ENCODE results near the gene OPHN1.

Gene OPHN1

GRCh38 chrX:68083510-68083909 lies 349.8 kb downstream of the OPHN1 start:
- TF ChIP-seq, protein P1, sequence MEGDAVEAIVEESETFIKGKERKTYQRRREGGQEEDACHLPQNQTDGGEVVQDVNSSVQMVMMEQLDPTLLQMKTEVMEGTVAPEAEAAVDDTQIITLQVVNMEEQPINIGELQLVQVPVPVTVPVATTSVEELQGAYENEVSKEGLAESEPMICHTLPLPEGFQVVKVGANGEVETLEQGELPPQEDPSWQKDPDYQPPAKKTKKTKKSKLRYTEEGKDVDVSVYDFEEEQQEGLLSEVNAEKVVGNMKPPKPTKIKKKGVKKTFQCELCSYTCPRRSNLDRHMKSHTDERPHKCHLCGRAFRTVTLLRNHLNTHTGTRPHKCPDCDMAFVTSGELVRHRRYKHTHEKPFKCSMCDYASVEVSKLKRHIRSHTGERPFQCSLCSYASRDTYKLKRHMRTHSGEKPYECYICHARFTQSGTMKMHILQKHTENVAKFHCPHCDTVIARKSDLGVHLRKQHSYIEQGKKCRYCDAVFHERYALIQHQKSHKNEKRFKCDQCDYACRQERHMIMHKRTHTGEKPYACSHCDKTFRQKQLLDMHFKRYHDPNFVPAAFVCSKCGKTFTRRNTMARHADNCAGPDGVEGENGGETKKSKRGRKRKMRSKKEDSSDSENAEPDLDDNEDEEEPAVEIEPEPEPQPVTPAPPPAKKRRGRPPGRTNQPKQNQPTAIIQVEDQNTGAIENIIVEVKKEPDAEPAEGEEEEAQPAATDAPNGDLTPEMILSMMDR (IDR thresholded peaks at IDR 0.05), result no peak

DNA sequence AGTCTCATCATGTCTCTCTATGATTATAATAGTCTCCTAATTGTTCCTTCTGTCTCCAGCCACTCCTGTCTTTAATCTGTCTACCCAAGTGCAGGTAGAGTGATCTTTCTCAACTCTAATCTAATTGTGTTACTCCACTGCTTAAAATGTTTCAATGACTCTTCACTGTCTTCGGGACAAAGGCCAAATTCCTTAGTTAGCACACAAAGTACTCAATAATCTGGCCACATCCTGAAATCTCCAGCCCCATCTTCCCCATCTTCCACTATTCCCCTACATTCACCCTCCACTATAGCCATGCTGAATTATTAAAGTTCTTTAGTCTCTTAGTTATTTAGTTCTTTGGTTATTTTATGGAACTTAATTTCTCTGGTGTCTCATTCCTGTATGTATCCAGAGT lies 353.3 kb downstream of the OPHN1 start:
- TF ChIP-seq, protein P1 (IDR thresholded peaks at IDR 0.05), result no peak

GRCh38 chrX:68077378-68077777 lies 355.9 kb downstream of the OPHN1 start:
- TF ChIP-seq, protein P1 (IDR thresholded peaks at IDR 0.05), result no peak

DNA sequence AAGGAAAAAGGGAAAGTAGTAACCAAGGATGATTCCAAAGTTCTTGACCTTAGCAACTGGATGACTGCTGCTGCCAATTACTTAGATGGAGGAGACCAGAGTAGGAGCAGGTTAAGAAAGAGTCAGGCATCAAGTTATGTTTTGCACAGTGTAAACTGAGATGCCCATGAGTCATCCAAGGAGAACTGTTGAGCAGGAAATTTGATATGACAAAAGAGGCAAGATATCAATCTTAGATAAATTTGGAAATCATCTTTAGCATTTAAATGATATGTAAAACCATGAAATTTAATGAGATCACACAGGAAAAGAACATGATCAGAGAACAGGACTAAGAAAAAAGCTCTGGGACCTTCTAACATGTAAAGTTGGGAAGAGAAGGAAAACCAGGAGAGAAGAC lies 361.3 kb downstream of the OPHN1 start:
- TF ChIP-seq, protein P1 (IDR thresholded peaks at IDR 0.05), result no peak

GRCh38 chrX:68061206-68061535 lies 372.1 kb downstream of the OPHN1 start:
- TF ChIP-seq, protein P1 (IDR thresholded peaks at IDR 0.05), result no peak

- TF ChIP-seq, protein P1 (IDR thresholded peaks at IDR 0.05), result no peak
Measured at GRCh38 chrX:68060506-68061205, 372.6 kb downstream of the OPHN1 start.

GRCh38 chrX:68059469-68059868 lies 373.8 kb downstream of the OPHN1 start:
- TF ChIP-seq, protein P1 (IDR thresholded peaks at IDR 0.05), result no peak

- TF ChIP-seq, protein P1 (IDR thresholded peaks at IDR 0.05), result no peak
Measured at GRCh38 chrX:68049466-68049865, 383.8 kb downstream of the OPHN1 start.
